CD4-positive, alpha-beta T cell (primary cell): ENCODE data around the gene DMRTC2. TPM values are rescaled to one million over a fixed set of nuclear protein-coding genes. Genes with fewer than 3 reads are reported as not detected.

Experiments
- ATAC-seq: fragments of 200-7000 bp; cut with Tn5 transposase; one replicate; pipeline ENCODE4 v1.10.0; 2022; ENCODE audit warnings: mild to moderate bottlenecking; ENCODE audit not compliant: poor library complexity
- CTCF ChIA-PET: fragments of 350-600 bp; sonication (Branson Sonifier 250); formaldehyde crosslinking; loops from one replicate; lab custom pipeline; 2021; ENCODE audit warnings: antibody characterized with exemption, inconsistent platforms; lab: Charles Lee
- POLR2A ChIA-PET: fragments of 350-600 bp; sonication (Branson Sonifier 250); formaldehyde crosslinking; loops from one replicate; lab custom pipeline; 2021; ENCODE audit warnings: antibody characterized with exemption, inconsistent platforms; lab: Charles Lee
- DNase-seq, 14 experiments: peaks; one replicate each; pipeline ENCODE4 v3.0.0-alpha.2; 2013 to 2020; ENCODE audit warnings: mixed read lengths in 2 of 14
- H3K27ac ChIP-seq, 2 donors: one replicate each; pipeline versions ENCODE4 v1.5.1 to v1.7.0; 2013; ENCODE audit warnings: low read length in 2 of 2, low read depth in 1 of 2, mild to moderate bottlenecking in 1 of 2
- H3K27me3 ChIP-seq, 2 experiments: 1 replicate in 1 of 2; 2 replicates in 1 of 2; pipeline versions ENCODE4 v1.6.1 to v1.7.0; 2013; ENCODE audit warnings: low read length in 2 of 2, control low read depth in 1 of 2, mild to moderate bottlenecking in 1 of 2, moderate library complexity in 1 of 2; ENCODE audit not compliant: insufficient read depth in 2 of 2, control insufficient read depth in 1 of 2
- H3K36me3 ChIP-seq: one replicate; pipeline ENCODE4 v1.6.1; 2013; ENCODE audit warnings: low read length, control low read depth; ENCODE audit not compliant: insufficient read depth
- H3K4me1 ChIP-seq: one replicate; pipeline ENCODE4 v1.6.1; 2013; ENCODE audit warnings: low read length, control low read depth; ENCODE audit not compliant: insufficient read depth
- H3K4me3 ChIP-seq: one replicate; pipeline ENCODE4 v1.5.1; 2013; ENCODE audit warnings: mild to moderate bottlenecking, low read length, moderate library complexity
- H3K9me3 ChIP-seq, 2 experiments: 1 replicate in 1 of 2; 2 replicates in 1 of 2; pipeline versions ENCODE4 v1.6.1 to v1.7.0; 2013; ENCODE audit warnings: low read length in 2 of 2, mild to moderate bottlenecking in 2 of 2, control low read depth in 1 of 2, moderate library complexity in 1 of 2; ENCODE audit not compliant: control insufficient read depth in 1 of 2, insufficient read depth in 1 of 2
- H3K27ac Mint-ChIP-seq: one replicate; pipeline ENCODE4 v1.8.0; 2020; ENCODE audit warnings: mixed read lengths
- H3K27me3 Mint-ChIP-seq: one replicate; pipeline ENCODE4 v1.8.0; 2021; ENCODE audit warnings: mixed read lengths
- H3K36me3 Mint-ChIP-seq: one replicate; pipeline ENCODE4 v1.8.0; 2021; ENCODE audit warnings: low read depth, mixed read lengths
- H3K4me1 Mint-ChIP-seq: one replicate; pipeline ENCODE4 v1.8.0; 2021; ENCODE audit warnings: low read depth, mixed read lengths
- H3K4me3 Mint-ChIP-seq: one replicate; pipeline ENCODE4 v1.8.0; 2020; ENCODE audit warnings: mild to moderate bottlenecking, mixed read lengths
- H3K9me3 Mint-ChIP-seq: one replicate; pipeline ENCODE4 v1.8.0; 2020; ENCODE audit warnings: mixed read lengths
- intact Hi-C, 2 experiments: fragments of 100-400 bp; cut with DNase I in 1 of 2; cut with micrococcal nuclease in 1 of 2; formaldehyde crosslinking; loops; one replicate each; pipeline versions ENCODE4 v1.15.1 to v1.9.0; 2023 to 2025; cut with DNase I, micrococcal nuclease
- total RNA-seq, 174 experiments: library from RNA in 2 of 174; stranded (reverse) in 2 of 174; gene quantifications; one replicate each; pipeline ENCODE4 v1.2.3 and lab custom pipeline; 2021 to 2026
- TF ChIP-seq, protein P1 (sequence below): fragments of 200-600 bp; IDR thresholded peaks from one replicate; pipeline ENCODE4 v1.8.0; 2022; ENCODE audit warnings: antibody characterized with exemption, mild to moderate bottlenecking

Gene DMRTC2
- total RNA-seq, 2 experiments from 2014 or later, result not detected

GRCh38 chr19:41811981-41812380 lies 32.9 kb upstream of the DMRTC2 start:
- H3K4me3 ChIP-seq, result no peak overlapping the region
- Mint-ChIP-seq H3K4me3 (no peak overlapping the region), H3K27me3 (peaks cover 14% of the 10 kb centered on the region), H3K27ac (no peak overlapping the region), H3K9me3 (no peaks in the 10 kb centered on the region), H3K4me1 (peaks cover 12% of the 10 kb centered on the region), H3K36me3 (no peaks in the 10 kb centered on the region)
- TF ChIP-seq, protein P1, sequence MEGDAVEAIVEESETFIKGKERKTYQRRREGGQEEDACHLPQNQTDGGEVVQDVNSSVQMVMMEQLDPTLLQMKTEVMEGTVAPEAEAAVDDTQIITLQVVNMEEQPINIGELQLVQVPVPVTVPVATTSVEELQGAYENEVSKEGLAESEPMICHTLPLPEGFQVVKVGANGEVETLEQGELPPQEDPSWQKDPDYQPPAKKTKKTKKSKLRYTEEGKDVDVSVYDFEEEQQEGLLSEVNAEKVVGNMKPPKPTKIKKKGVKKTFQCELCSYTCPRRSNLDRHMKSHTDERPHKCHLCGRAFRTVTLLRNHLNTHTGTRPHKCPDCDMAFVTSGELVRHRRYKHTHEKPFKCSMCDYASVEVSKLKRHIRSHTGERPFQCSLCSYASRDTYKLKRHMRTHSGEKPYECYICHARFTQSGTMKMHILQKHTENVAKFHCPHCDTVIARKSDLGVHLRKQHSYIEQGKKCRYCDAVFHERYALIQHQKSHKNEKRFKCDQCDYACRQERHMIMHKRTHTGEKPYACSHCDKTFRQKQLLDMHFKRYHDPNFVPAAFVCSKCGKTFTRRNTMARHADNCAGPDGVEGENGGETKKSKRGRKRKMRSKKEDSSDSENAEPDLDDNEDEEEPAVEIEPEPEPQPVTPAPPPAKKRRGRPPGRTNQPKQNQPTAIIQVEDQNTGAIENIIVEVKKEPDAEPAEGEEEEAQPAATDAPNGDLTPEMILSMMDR, result no peak
- no peaks in the 10 kb centered on the region for H3K36me3 ChIP-seq
- peaks cover 12% of the 10 kb centered on the region for H3K4me1 ChIP-seq
- no peak for ATAC-seq
- DNase-seq, result no peak
- intact Hi-C loops, result no loop called here
- no peak overlapping the region for H3K27ac ChIP-seq
- H3K9me3 ChIP-seq, result no peaks in the 10 kb centered on the region
- ChIA-PET CTCF (no interaction called here), POLR2A (no interaction called here)
- H3K27me3 ChIP-seq, result peaks cover 4 to 16% of the 10 kb centered on the region in 2 experiments

DNA sequence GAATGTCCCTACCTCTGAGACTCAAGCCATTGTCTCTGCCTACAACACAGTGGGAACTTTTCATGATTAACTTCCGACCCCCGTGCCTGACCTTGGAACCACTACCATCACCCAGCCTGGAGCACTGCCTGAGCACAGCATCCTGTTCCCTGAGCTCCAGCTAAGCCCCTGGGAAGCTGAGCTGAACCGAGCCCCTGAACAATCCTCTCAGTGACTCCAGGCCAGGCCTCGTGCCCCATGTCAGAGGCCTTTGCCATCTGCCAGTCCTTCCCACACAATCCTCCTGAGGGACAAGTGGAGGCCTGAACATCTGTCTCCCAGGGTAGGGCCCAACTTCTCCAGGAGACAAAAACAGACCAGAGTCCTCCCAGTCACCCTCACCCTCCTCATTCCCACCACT lies 30.9 kb upstream of the DMRTC2 start:
- H3K4me3 ChIP-seq, result no peak overlapping the region
- DNase-seq, result no peak
- Mint-ChIP-seq H3K36me3 (no peaks in the 10 kb centered on the region), H3K4me1 (peaks cover 12% of the 10 kb centered on the region), H3K9me3 (no peaks in the 10 kb centered on the region), H3K27me3 (peaks cover 5% of the 10 kb centered on the region), H3K4me3 (no peak overlapping the region), H3K27ac (no peak overlapping the region)
- ChIA-PET CTCF (no interaction called here), POLR2A (no interaction called here)
- H3K4me1 ChIP-seq, result peaks cover 12% of the 10 kb centered on the region
- no peak for ATAC-seq
- TF ChIP-seq, protein P1, result no peak
- H3K9me3 ChIP-seq, result no peaks in the 10 kb centered on the region
- H3K36me3 ChIP-seq, result no peaks in the 10 kb centered on the region
- intact Hi-C loops, result no loop called here
- no peak overlapping the region for H3K27ac ChIP-seq
- peaks cover under 1 to 16% of the 10 kb centered on the region in 2 experiments for H3K27me3 ChIP-seq

GRCh38 chr19:41815301-41815700 lies 29.5 kb upstream of the DMRTC2 start:
- peaks cover 10% of the 10 kb centered on the region for H3K4me1 ChIP-seq
- intact Hi-C loops, result no loop called here
- H3K27me3 ChIP-seq, result peaks cover 0 to 4% of the 10 kb centered on the region in 2 experiments

More at GRCh38 chr19:41815301-41815700, 29.5 kb upstream of the DMRTC2 start:
- Histone ChIP-seq H3K36me3 (no peaks in the 10 kb centered on the region), H3K27ac (no peak overlapping the region), H3K9me3 (no peaks in the 10 kb centered on the region), H3K4me3 (no peak overlapping the region)
- H3K27ac Mint-ChIP-seq, result no peak overlapping the region
- H3K27me3 Mint-ChIP-seq, result peaks cover 5% of the 10 kb centered on the region
- H3K9me3 Mint-ChIP-seq, result no peaks in the 10 kb centered on the region
- H3K36me3 Mint-ChIP-seq, result no peaks in the 10 kb centered on the region
- TF ChIP-seq, protein P1, result no peak
- ATAC-seq (no peak), DNase-seq (no peak)
- H3K4me3 Mint-ChIP-seq, result no peak overlapping the region
- ChIA-PET POLR2A (no interaction called here), CTCF (no interaction called here)
- peaks cover 12% of the 10 kb centered on the region for H3K4me1 Mint-ChIP-seq
